Nephron (organoid): ENCODE results near the gene INO80C.

Experiments used
- H3K27ac Mint-ChIP-seq, 3 experiments: 2 replicates each; pipeline ENCODE4 v1.8.0; 2020; ENCODE audit warnings: mixed read lengths in 3 of 3, mild to moderate bottlenecking in 2 of 3, moderate library complexity in 1 of 3
- H3K27me3 Mint-ChIP-seq: 2 replicates; pipeline ENCODE4 v1.8.0; 2021; ENCODE audit warnings: low read depth, mild to moderate bottlenecking, moderate library complexity, mixed read lengths
- H3K36me3 Mint-ChIP-seq: 2 replicates; pipeline ENCODE4 v1.8.0; 2020; ENCODE audit warnings: low read depth, mixed read lengths
- H3K4me1 Mint-ChIP-seq: 2 replicates; pipeline ENCODE4 v1.8.0; 2020; ENCODE audit warnings: mixed read lengths
- H3K4me3 Mint-ChIP-seq, 3 experiments: 2 replicates each; pipeline ENCODE4 v1.8.0; 2020; ENCODE audit warnings: mild to moderate bottlenecking in 3 of 3, mixed read lengths in 3 of 3, moderate library complexity in 2 of 3
- H3K9me3 Mint-ChIP-seq: 2 replicates; pipeline ENCODE4 v1.8.0; 2020; ENCODE audit warnings: mixed read lengths
- TF ChIP-seq, protein P1 (sequence below), 3 experiments: fragments of 200-600 bp; sonication (generic); IDR thresholded peaks; one replicate each; pipeline ENCODE4 v1.5.0; 2021; ENCODE audit warnings: antibody characterized with exemption in 3 of 3; ENCODE audit not compliant: unreplicated experiment in 3 of 3

The INO80C gene

DNA sequence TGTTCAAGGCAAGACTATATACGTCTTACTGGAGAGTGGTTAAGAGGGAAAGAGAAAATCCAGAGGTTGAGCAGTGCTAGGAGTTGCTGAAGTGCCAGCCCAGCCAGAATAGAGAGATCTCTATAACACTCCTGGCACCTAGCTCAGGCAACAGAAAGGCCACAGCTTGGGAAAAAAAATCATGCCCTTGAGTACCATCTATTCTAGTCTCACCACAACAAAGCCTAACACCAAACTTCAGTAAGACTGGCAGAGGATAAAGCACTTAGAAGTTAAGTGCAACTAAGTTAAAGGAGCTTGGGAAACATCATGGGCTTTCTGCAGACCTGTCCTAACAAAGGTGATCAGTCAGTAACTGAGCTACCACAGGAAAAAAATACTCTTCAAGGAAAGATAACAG lies 24.2 kb downstream of the INO80C start:
- no peak overlapping the region for H3K4me3 Mint-ChIP-seq
- TF ChIP-seq, protein P1, sequence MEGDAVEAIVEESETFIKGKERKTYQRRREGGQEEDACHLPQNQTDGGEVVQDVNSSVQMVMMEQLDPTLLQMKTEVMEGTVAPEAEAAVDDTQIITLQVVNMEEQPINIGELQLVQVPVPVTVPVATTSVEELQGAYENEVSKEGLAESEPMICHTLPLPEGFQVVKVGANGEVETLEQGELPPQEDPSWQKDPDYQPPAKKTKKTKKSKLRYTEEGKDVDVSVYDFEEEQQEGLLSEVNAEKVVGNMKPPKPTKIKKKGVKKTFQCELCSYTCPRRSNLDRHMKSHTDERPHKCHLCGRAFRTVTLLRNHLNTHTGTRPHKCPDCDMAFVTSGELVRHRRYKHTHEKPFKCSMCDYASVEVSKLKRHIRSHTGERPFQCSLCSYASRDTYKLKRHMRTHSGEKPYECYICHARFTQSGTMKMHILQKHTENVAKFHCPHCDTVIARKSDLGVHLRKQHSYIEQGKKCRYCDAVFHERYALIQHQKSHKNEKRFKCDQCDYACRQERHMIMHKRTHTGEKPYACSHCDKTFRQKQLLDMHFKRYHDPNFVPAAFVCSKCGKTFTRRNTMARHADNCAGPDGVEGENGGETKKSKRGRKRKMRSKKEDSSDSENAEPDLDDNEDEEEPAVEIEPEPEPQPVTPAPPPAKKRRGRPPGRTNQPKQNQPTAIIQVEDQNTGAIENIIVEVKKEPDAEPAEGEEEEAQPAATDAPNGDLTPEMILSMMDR (IDR thresholded peaks at IDR 0.05; ENCODE audit: unreplicated experiment in 3 of 3) = no peak
- H3K4me1 Mint-ChIP-seq = no peaks in the 10 kb centered on the region
- H3K36me3 Mint-ChIP-seq = peaks cover 39% of the 10 kb centered on the region
- peaks cover 5% of the 10 kb centered on the region for H3K9me3 Mint-ChIP-seq
- no peaks in the 10 kb centered on the region for H3K27me3 Mint-ChIP-seq
- H3K27ac Mint-ChIP-seq = no peak overlapping the region

DNA sequence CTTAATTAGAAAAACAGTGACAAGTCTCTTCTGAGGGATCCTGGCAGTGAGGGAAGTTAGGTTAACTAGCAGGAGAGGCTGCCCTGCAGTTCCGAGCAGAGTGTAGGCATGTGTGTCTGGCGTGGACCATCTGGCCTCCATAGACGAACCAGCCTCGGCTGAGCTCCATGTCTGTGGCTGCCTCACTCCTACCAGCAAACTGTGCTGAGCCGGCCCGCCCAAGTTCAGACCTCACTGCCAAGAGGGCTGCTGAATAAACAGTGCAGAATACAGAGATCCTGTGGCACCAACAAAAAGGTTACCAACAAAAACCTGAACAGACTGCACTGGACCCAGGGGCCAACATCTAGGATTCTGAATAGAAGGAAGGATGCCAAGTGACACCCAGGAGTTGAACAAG lies 27.3 kb downstream of the INO80C start:
- Mint-ChIP-seq H3K9me3 (peaks cover 5% of the 10 kb centered on the region), H3K4me3 (no peak overlapping the region), H3K4me1 (no peaks in the 10 kb centered on the region), H3K27ac (no peak overlapping the region), H3K36me3 (peaks cover 40% of the 10 kb centered on the region), H3K27me3 (no peaks in the 10 kb centered on the region)
- TF ChIP-seq, protein P1 (IDR thresholded peaks at IDR 0.05; ENCODE audit: unreplicated experiment in 3 of 3) = no peak

DNA sequence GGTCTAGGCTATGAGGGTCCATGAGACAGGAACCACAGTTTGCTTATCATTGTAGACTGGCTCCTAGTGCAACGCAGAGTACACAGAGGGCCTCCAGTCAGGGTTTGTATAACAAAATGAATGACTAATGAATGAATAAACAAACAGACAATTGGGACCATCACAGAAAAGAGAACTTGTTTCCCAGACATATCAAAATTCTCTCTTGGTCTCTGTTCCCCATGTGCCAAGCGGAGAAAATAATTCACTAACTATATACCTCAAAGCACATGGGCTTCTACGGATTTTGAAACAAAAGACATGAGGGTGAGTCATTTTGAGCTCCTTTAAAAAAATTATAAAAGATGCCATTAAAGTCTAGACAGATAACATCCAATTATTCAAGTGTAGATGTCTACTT lies 28.0 kb downstream of the INO80C start:
- no peak overlapping the region for H3K27ac Mint-ChIP-seq
- no peaks in the 10 kb centered on the region for H3K4me1 Mint-ChIP-seq
- H3K4me3 Mint-ChIP-seq = no peak overlapping the region
- H3K9me3 Mint-ChIP-seq = peaks cover 2% of the 10 kb centered on the region
- TF ChIP-seq, protein P1 (IDR thresholded peaks at IDR 0.05; ENCODE audit: unreplicated experiment in 3 of 3) = no peak
- H3K27me3 Mint-ChIP-seq = no peaks in the 10 kb centered on the region
- peaks cover 33% of the 10 kb centered on the region for H3K36me3 Mint-ChIP-seq

- no peaks in the 10 kb centered on the region for H3K9me3 Mint-ChIP-seq
- H3K27me3 Mint-ChIP-seq = no peaks in the 10 kb centered on the region
- no peaks in the 10 kb centered on the region for H3K4me1 Mint-ChIP-seq
- peaks cover 28% of the 10 kb centered on the region for H3K36me3 Mint-ChIP-seq
- no peak overlapping the region for H3K27ac Mint-ChIP-seq
- TF ChIP-seq, protein P1 (IDR thresholded peaks at IDR 0.05; ENCODE audit: unreplicated experiment in 3 of 3) = no peak
- no peak overlapping the region for H3K4me3 Mint-ChIP-seq
Measured at GRCh38 chr18:35468711-35469110, 29.0 kb downstream of the INO80C start.

- peaks cover 17% of the 10 kb centered on the region for H3K36me3 Mint-ChIP-seq
- no peak overlapping the region for H3K4me3 Mint-ChIP-seq
- no peaks in the 10 kb centered on the region for H3K27me3 Mint-ChIP-seq
Measured at GRCh38 chr18:35467624-35468016, 30.1 kb downstream of the INO80C start.

More at GRCh38 chr18:35467624-35468016, 30.1 kb downstream of the INO80C start:
- TF ChIP-seq, protein P1 (IDR thresholded peaks at IDR 0.05; ENCODE audit: unreplicated experiment in 3 of 3) = no peak
- Mint-ChIP-seq H3K4me1 (no peaks in the 10 kb centered on the region), H3K9me3 (no peaks in the 10 kb centered on the region), H3K27ac (no peak overlapping the region)
